GM12874 (cell line): ENCODE measurements around the gene RHEB.

Experiments
- CTCF ChIP-seq: IDR thresholded peaks from 2 replicates; pipeline ENCODE4 v1.5.1; 2011; ENCODE audit warnings: low read depth, mild to moderate bottlenecking, control low read depth, low read length, moderate library complexity; ENCODE audit not compliant: insufficient read depth

Gene RHEB

GRCh38 chr7:151487228-151487627 is 32.5 kb downstream of the RHEB start:
- no peak for TF ChIP-seq CTCF

- TF ChIP-seq CTCF, result no peak
These were observed 33.6 kb downstream of the RHEB start for GRCh38 chr7:151486074-151486473.

GRCh38 chr7:151484971-151485707 is 34.6 kb downstream of the RHEB start:
- no peak for TF ChIP-seq CTCF

GRCh38 chr7:151483711-151483983 is 36.0 kb downstream of the RHEB start:
- no peak for TF ChIP-seq CTCF

- TF ChIP-seq CTCF, result no peak
These were observed 36.6 kb downstream of the RHEB start for GRCh38 chr7:151482883-151483710.

GRCh38 chr7:151481650-151482505 is 37.8 kb downstream of the RHEB start:
- TF ChIP-seq CTCF, result no peak

- TF ChIP-seq CTCF, result no peak
These were observed 41.8 kb downstream of the RHEB start for GRCh38 chr7:151477867-151478266.
